Measurements from ENCODE around the gene EEF1A1.

The EEF1A1 gene

DNA sequence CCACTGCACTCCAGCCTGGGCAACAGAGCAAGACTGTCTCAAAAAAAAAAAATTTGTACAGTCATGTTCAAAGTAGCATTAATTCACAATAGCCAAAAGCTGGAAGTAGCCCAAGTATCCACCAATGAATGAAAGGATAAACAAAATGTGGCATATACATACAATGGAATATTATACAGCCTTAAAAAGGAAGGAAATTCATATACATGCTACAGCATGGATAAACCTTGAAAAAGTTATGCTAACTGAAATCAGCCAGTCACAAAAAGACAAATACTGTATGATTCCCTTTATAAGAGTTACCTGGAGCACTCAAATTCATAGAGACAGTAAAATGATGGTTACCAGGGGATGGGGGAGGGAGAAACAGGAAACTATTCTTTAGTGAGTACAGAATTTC is 15.7 kb downstream of the EEF1A1 start:
- DNase-seq (ENCODE audit: low spot score) = no peak

GRCh38 chr6:73504160-73504559 is 16.7 kb downstream of the EEF1A1 start:
- DNase-seq (ENCODE audit: low spot score) = no peak

GRCh38 chr6:73503027-73503772 is 17.6 kb downstream of the EEF1A1 start:
- DNase-seq (ENCODE audit: low spot score) = no peak

- DNase-seq (ENCODE audit: low spot score) = no peak
Observed at GRCh38 chr6:73497915-73498314, 22.9 kb downstream of the EEF1A1 start.

GRCh38 chr6:73491377-73491776 is 29.5 kb downstream of the EEF1A1 start:
- DNase-seq (ENCODE audit: low spot score) = no peak

DNA sequence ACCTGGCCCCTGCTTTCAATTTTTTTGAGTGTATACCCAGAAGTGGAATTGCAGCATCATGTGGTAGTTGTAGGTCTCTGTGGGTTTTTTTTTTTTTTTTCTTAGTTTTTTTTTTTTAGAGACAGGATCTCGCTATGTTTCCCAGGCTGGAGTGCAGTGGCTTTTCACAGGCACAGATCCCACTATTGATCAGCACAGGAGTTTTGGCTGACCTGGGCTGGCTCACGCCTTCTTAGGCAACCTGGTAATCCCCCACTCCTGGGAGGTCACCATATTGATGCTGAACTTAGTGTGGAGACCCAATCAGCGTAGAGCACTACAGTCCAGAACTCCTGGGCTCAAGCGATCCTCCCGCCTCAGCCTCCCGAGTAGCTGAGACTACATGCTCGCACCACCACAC is 33.4 kb downstream of the EEF1A1 start:
- DNase-seq (ENCODE audit: low spot score) = no peak

DNA sequence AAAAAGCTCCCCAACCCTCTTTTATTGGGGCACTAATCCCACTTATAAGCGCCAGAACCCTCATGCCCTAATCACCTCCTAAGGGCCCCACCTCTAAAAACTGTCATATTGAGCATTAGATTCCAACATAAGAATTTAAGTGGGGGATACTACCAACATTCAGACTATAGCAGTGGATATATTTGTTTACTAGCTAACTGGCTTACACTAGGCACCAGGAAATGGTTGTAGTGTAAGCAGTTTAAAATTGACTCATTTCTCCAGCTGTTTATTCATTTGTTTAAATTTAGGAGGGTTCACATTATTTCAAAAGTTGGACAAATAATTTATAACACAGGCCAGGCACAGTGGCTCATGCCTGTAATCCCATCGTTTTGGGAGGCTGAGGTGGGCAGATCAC is 36.4 kb downstream of the EEF1A1 start:
- DNase-seq (ENCODE audit: low spot score) = no peak

- no peak for DNase-seq (ENCODE audit: low spot score)
Observed at GRCh38 chr6:73481969-73482368, 38.9 kb downstream of the EEF1A1 start.

DNA sequence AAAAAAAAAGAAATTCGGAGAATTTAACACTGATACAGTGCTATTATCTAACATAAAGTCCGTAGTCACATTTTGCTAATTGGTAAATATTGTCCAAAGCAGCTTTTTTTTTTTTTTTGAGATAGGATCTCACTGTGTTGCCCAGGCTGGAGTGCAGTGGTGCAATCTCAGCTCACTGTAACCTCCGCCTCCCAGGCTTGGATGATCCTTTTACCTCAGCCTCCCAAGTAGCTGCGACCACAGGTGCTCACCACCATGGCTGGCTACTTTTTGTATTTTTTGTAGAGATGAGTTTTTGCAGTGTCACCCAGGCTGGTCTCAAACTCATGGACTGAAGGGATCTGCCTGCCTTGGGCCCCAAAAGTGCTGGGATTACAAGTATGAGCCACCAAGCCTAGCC is 43.4 kb downstream of the EEF1A1 start:
- DNase-seq (ENCODE audit: low spot score) = no peak

- DNase-seq (ENCODE audit: low spot score) = no peak
Observed at GRCh38 chr6:73476723-73477122, 44.1 kb downstream of the EEF1A1 start.

DNA sequence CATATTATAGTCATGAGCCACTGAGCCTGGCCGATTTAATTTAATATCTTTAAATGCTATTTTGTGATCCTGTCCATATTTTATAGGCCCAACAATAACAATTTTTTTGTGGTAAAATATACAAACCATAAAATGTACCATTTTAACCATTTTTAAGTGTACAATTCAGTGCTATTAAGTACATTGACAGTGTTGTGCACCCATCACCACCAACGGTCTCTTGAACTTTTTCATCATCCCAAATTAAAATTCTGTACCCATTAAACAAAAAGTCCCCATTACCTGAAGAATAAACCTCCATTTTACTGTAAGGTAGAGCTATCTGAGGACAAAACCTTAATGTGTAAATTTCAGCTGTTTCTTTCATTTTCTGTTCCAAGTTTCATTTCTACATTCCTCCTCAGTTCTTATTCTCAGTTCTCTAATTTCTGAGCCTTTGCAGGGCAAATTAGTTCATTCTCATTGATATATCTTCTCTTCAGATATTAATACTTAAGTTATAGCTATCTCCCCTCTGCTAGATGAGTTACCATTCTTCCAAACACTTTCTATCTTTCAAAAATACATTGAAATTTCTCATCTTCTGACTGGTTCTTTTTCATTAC is 49.0 kb downstream of the EEF1A1 start:
- DNase-seq (ENCODE audit: low spot score) = no peak

Measured in SW480 (cell line).